Measurements from ENCODE around the gene RBM33.

Gene RBM33

GRCh38 chr7:155824227-155824886, 179.9 kb downstream of the RBM33 start:
- no peak for DNase-seq (ENCODE audit: low read depth)

DNA sequence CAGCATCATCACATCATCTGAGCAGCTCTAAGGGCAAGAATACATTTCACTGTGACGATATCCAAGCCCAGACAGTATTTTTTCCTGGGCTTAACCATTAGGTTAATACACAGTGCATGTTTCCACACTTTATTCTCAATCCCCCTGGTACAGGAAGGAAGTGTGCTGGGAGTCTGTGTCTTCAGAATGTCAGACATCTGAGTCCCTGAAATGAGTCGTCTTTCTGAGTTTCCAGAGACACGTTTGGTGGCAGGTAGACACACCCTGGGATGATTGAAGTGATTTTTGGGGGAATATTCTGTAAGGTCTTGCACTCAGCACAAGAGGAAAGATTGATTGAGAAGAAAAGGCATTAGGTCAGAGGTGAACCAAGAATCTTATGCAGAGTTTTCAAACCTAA, 180.9 kb downstream of the RBM33 start:
- DNase-seq (ENCODE audit: low read depth), result no peak

- DNase-seq (ENCODE audit: low read depth), result no peak
Observed at GRCh38 chr7:155829796-155830470, 185.5 kb downstream of the RBM33 start.

All from stimulated activated CD4-positive, alpha-beta T cell treated with anti-CD3 and anti-CD28 coated beads, Interleukin-2, amount 100 ng/mL, for 4 hours (primary cell).